ENCODE measurements around the gene PDSS2. TPM values are rescaled to one million over a fixed set of nuclear protein-coding genes. Genes with fewer than 3 reads are reported as not detected.

Gene PDSS2
- total RNA-seq: 12.3 and 13.0 TPM in 2 replicates

- no peaks in the 10 kb centered on the region for H3K36me3 ChIP-seq (ENCODE audit: insufficient read depth, low read length)
- no peaks in the 10 kb centered on the region for H3K27me3 ChIP-seq (ENCODE audit: insufficient read depth, low read length)
- H3K79me2 ChIP-seq (ENCODE audit: insufficient read depth, low read length): peaks cover 26% of the 10 kb centered on the region
- TF ChIP-seq CTCF (IDR thresholded peaks at IDR 0.05; ENCODE audit: extremely low read depth, low read depth, low read length): peak; percentile 64
- H2AFZ ChIP-seq (ENCODE audit: low read length): peak within 1 kb of the TSS; percentile 98
- H3K4me1 ChIP-seq (ENCODE audit: insufficient read depth, low read length): no peaks in the 10 kb centered on the region
- H3K27ac ChIP-seq (ENCODE audit: low read depth, low read length): peak within 1 kb of the TSS; percentile 83
- peak; percentile 95 for DNase-seq (ENCODE audit: insufficient read length, low spot score, missing footprints)
- H4K20me1 ChIP-seq (ENCODE audit: insufficient read depth, low read length): no peaks in the 10 kb centered on the region
- peak within 1 kb of the TSS; percentile 90 for H3K4me3 ChIP-seq (ENCODE audit: insufficient read depth, low read length)
- H3K9me3 ChIP-seq (ENCODE audit: low read depth, low read length): no peaks in the 10 kb centered on the region
- H3K4me2 ChIP-seq (ENCODE audit: insufficient read depth, low read length): peak within 1 kb of the TSS; percentile 93
Measured at GRCh38 chr6:107459283-107460082, at the start of gene PDSS2. TSS of gene PDSS2 (minus strand) at chr6:107459564. CDS start at chr6:107459285, 279 bp downstream.

- no peaks in the 10 kb centered on the region for H3K9me3 ChIP-seq (ENCODE audit: low read depth, low read length)
- no peak overlapping the region for H3K4me3 ChIP-seq (ENCODE audit: insufficient read depth, low read length)
- H3K4me1 ChIP-seq (ENCODE audit: insufficient read depth, low read length): no peaks in the 10 kb centered on the region
- DNase-seq (ENCODE audit: insufficient read length, low spot score, missing footprints): no peak
- H2AFZ ChIP-seq (ENCODE audit: low read length): no peak overlapping the region
- H3K27me3 ChIP-seq (ENCODE audit: insufficient read depth, low read length): no peaks in the 10 kb centered on the region
- no peak for TF ChIP-seq CTCF (IDR thresholded peaks at IDR 0.05; ENCODE audit: extremely low read depth, low read depth, low read length)
- no peaks in the 10 kb centered on the region for H3K79me2 ChIP-seq (ENCODE audit: insufficient read depth, low read length)
- no peaks in the 10 kb centered on the region for H3K36me3 ChIP-seq (ENCODE audit: insufficient read depth, low read length)
- H3K4me2 ChIP-seq (ENCODE audit: insufficient read depth, low read length): no peak overlapping the region
- H3K27ac ChIP-seq (ENCODE audit: low read depth, low read length): no peak overlapping the region
- no peaks in the 10 kb centered on the region for H4K20me1 ChIP-seq (ENCODE audit: insufficient read depth, low read length)
Measured at GRCh38 chr6:107506145-107506544, 46.8 kb upstream of the PDSS2 start.

- Histone ChIP-seq H2AFZ (ENCODE audit: low read length) (no peak overlapping the region), H3K27ac (ENCODE audit: low read depth, low read length) (no peak overlapping the region), H3K9me3 (ENCODE audit: low read depth, low read length) (no peaks in the 10 kb centered on the region), H3K4me3 (ENCODE audit: insufficient read depth, low read length) (no peak overlapping the region), H3K4me1 (ENCODE audit: insufficient read depth, low read length) (no peaks in the 10 kb centered on the region), H4K20me1 (ENCODE audit: insufficient read depth, low read length) (no peaks in the 10 kb centered on the region), H3K4me2 (ENCODE audit: insufficient read depth, low read length) (no peak overlapping the region), H3K27me3 (ENCODE audit: insufficient read depth, low read length) (no peaks in the 10 kb centered on the region), H3K79me2 (ENCODE audit: insufficient read depth, low read length) (no peaks in the 10 kb centered on the region), H3K36me3 (ENCODE audit: insufficient read depth, low read length) (no peaks in the 10 kb centered on the region)
- TF ChIP-seq CTCF (IDR thresholded peaks at IDR 0.05; ENCODE audit: extremely low read depth, low read depth, low read length): no peak
- no peak for DNase-seq (ENCODE audit: insufficient read length, low spot score, missing footprints)
Measured at GRCh38 chr6:107504270-107505026, 45.1 kb upstream of the PDSS2 start.
